Loucy (cell line): ENCODE data around the gene HYLS1.
"Not testable (repeated sequence)": the region's sequence is repeated elsewhere in the genome, so short reads cannot be mapped to it uniquely, and the experiment has no call there.

Source experiments
- H2AFZ ChIP-seq: fragments of 200-600 bp; sonication (generic); 2 replicates; pipeline ENCODE4 v1.6.0; 2016; ENCODE audit warnings: antibody characterized with exemption, mild to moderate bottlenecking, low read length, moderate library complexity
- H3F3A ChIP-seq: fragments of 200-600 bp; 2 replicates; pipeline ENCODE4 v1.6.0; 2016; ENCODE audit warnings: antibody characterized with exemption, low read depth, mild to moderate bottlenecking
- H3K27me3 ChIP-seq: fragments of 200-600 bp; sonication (generic); 2 replicates; pipeline ENCODE4 v1.6.1; 2014; ENCODE audit warnings: low read length, mild to moderate bottlenecking; ENCODE audit not compliant: insufficient read depth, poor library complexity, severe bottlenecking
- H3K36me3 ChIP-seq: fragments of 200-600 bp; sonication (generic); 2 replicates; pipeline ENCODE4 v1.6.1; 2016; ENCODE audit warnings: low read length; ENCODE audit not compliant: insufficient read depth
- H3K4me1 ChIP-seq: fragments of 200-600 bp; sonication (generic); 2 replicates; pipeline ENCODE4 v1.5.1; 2014; ENCODE audit warnings: low read length, mild to moderate bottlenecking; ENCODE audit not compliant: insufficient read depth, poor library complexity, severe bottlenecking
- H3K4me2 ChIP-seq: fragments of 200-600 bp; sonication (generic); 2 replicates; pipeline ENCODE4 v1.6.0; 2014; ENCODE audit warnings: antibody characterized with exemption, low read length, low read depth, mild to moderate bottlenecking; ENCODE audit not compliant: poor library complexity, severe bottlenecking
- H3K4me3 ChIP-seq: fragments of 200-600 bp; sonication (generic); 2 replicates; pipeline ENCODE4 v1.5.1; 2014; ENCODE audit warnings: low read length, mild to moderate bottlenecking, mixed read lengths; ENCODE audit not compliant: poor library complexity, severe bottlenecking
- H3K79me2 ChIP-seq: fragments of 200-600 bp; sonication (generic); 2 replicates; pipeline ENCODE4 v1.6.1; 2014; ENCODE audit warnings: low read length; ENCODE audit not compliant: insufficient read depth
- H3K9ac ChIP-seq: fragments of 200-600 bp; sonication (generic); 2 replicates; pipeline ENCODE4 v1.6.0; 2014; ENCODE audit warnings: mild to moderate bottlenecking, low read depth, low read length, moderate library complexity; ENCODE audit not compliant: poor library complexity, severe bottlenecking
- H3K9me2 ChIP-seq: fragments of 200-600 bp; sonication (generic); replicated peaks from 2 replicates; pipeline ENCODE4 v1.6.1; 2016; ENCODE audit warnings: low read depth, low read length, mixed read lengths
- H3K9me3 ChIP-seq: fragments of 200-600 bp; sonication (generic); 2 replicates; pipeline ENCODE4 v1.6.1; 2014; ENCODE audit warnings: mild to moderate bottlenecking, antibody characterized with exemption, low read length, low read depth; ENCODE audit not compliant: insufficient read depth
- H4K20me1 ChIP-seq: fragments of 200-600 bp; sonication (generic); 2 replicates; pipeline ENCODE4 v1.6.0; 2014; ENCODE audit warnings: antibody characterized with exemption, low read length, mild to moderate bottlenecking; ENCODE audit not compliant: insufficient read depth, poor library complexity, severe bottlenecking
- EZH2phosphoT487 ChIP-seq: fragments of 200-600 bp; IDR thresholded peaks from 2 replicates; pipeline ENCODE4 v1.6.1; 2018; ENCODE audit warnings: antibody characterized with exemption, mild to moderate bottlenecking, moderate library complexity, borderline replicate concordance
- TF ChIP-seq, protein P1 (sequence below): fragments of 200-600 bp; sonication (generic); conservative IDR thresholded peaks from 2 replicates; pipeline ENCODE4 v1.5.1; 2014; ENCODE audit warnings: mild to moderate bottlenecking, antibody characterized with exemption, low read length

The HYLS1 gene

GRCh38 chr11:125904678-125905077 lies 17.2 kb downstream of the HYLS1 start:
- Histone ChIP-seq H3K4me1 (peaks cover 9% of the 10 kb centered on the region), H3K79me2 (peaks cover 24% of the 10 kb centered on the region; the same call in 1 of the 2 replicates), H3K27me3 (no peaks in the 10 kb centered on the region), H3F3A (no peaks in the 10 kb centered on the region), H4K20me1 (peaks cover 3% of the 10 kb centered on the region), H2AFZ (no peak overlapping the region), H3K4me2 (no peak overlapping the region), H3K4me3 (no peak overlapping the region), H3K36me3 (peaks cover 7% of the 10 kb centered on the region; the same call in 1 of the 2 replicates), H3K9me3 (no peaks in the 10 kb centered on the region), H3K9me2 (no peaks in the 10 kb centered on the region), H3K9ac (no peak overlapping the region)
- TF ChIP-seq, protein P1, sequence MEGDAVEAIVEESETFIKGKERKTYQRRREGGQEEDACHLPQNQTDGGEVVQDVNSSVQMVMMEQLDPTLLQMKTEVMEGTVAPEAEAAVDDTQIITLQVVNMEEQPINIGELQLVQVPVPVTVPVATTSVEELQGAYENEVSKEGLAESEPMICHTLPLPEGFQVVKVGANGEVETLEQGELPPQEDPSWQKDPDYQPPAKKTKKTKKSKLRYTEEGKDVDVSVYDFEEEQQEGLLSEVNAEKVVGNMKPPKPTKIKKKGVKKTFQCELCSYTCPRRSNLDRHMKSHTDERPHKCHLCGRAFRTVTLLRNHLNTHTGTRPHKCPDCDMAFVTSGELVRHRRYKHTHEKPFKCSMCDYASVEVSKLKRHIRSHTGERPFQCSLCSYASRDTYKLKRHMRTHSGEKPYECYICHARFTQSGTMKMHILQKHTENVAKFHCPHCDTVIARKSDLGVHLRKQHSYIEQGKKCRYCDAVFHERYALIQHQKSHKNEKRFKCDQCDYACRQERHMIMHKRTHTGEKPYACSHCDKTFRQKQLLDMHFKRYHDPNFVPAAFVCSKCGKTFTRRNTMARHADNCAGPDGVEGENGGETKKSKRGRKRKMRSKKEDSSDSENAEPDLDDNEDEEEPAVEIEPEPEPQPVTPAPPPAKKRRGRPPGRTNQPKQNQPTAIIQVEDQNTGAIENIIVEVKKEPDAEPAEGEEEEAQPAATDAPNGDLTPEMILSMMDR = no peak
- TF ChIP-seq EZH2phosphoT487 = no peak

DNA sequence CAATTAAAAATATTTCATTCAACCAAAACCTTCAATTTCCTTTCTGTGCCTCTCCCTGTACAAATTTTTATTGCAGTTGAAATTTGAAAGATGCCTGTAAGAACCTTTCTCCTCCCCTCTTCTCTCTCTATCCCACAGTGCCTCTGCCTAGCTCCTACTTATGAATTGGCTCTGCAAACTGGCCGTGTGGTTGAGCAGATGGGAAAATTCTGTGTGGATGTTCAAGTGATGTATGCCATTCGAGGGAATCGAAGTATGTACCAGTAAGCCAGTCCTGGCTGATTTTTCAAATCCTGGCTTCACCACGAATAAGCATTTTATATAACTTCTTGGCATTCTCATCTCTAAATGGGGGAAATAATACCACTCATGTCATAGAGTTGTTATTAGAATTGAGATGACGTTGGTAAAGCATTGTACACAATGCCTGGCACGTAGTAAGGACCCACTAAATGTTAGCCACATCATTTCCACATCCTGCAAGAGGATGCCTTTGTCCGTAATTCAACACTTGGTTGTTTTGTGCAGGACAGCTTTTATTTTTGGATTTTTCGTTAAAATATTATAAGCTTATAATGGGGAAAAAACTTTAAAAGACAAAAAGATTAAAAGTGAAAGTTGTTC lies 22.9 kb downstream of the HYLS1 start:
- Histone ChIP-seq H3K9me3 (no peaks in the 10 kb centered on the region), H3K4me2 (no peak overlapping the region), H3F3A (no peaks in the 10 kb centered on the region)

GRCh38 chr11:125914601-125915000 lies 27.1 kb downstream of the HYLS1 start:
- not testable (repeated sequence) for H3K4me3 ChIP-seq, H3K9ac ChIP-seq, H3F3A ChIP-seq, H3K4me1 ChIP-seq, H3K27me3 ChIP-seq, H3K9me3 ChIP-seq, H3K4me2 ChIP-seq, H3K9me2 ChIP-seq, H2AFZ ChIP-seq, H3K79me2 ChIP-seq, H4K20me1 ChIP-seq, H3K36me3 ChIP-seq
- TF ChIP-seq, protein P1 = peak; percentile 49

More for the DNA sequence above, 22.9 kb downstream of the HYLS1 start:
- TF ChIP-seq, protein P1 = no peak
- TF ChIP-seq EZH2phosphoT487 = no peak
- no peaks in the 10 kb centered on the region for H3K27me3 ChIP-seq
- H3K9me2 ChIP-seq = no peaks in the 10 kb centered on the region
- no peaks in the 10 kb centered on the region for H4K20me1 ChIP-seq
- no peaks in the 10 kb centered on the region for H3K79me2 ChIP-seq
- H2AFZ ChIP-seq = no peak overlapping the region
- H3K36me3 ChIP-seq = no peaks in the 10 kb centered on the region
- no peaks in the 10 kb centered on the region for H3K4me1 ChIP-seq
- H3K4me3 ChIP-seq = no peak overlapping the region
- no peak overlapping the region for H3K9ac ChIP-seq
